Measurements from ENCODE around the gene KRTAP10-10. TPM values are rescaled to one million over a fixed set of nuclear protein-coding genes. Genes with fewer than 3 reads are reported as not detected.

KRTAP10-10 gene
- polyA plus RNA-seq, 1 donor from 2014 or later: not detected

DNA sequence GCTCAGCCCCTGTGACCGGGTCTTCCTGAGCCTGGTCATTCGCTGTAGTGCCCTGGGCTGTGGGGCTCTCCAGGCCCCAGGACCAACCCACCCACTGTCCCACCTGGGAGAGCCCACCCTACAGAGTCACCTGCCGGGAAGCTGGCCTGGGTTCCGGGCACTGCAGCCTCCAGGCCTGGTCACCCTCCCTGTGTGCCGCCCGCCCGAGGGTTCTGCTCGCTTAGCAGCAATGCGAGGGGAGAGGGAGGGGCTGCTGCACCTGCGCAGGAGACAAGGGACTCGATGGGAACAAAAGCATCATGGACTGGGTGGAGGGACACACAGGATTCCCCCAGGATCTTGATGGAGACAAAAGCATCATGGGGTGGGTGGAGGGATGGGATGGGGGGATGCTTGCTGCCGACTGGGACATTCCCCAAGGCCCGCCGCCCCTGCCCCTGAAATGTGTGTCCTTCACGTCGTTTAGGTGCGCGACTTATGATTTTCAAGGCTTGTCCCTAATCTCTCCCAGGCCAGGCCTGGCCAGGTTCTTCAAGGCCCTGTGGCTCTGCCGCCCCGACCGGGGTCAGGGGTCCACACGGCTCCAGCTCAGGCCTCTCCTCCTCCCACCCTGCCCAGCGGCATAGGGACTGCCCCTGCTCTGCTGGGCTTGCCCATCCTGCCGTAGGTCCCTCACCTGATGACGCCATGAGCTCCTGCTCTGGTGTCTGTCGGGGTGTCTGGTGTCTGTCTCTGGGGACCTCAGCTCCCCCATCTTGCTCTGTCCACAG, 23.6 kb upstream of the KRTAP10-10 start:
- peak overlapping the region in 1 of 4 donors; percentile 8 for H3K4me3 Mint-ChIP-seq
- peaks cover 3 to 6% (median 5%) of the 10 kb centered on the region in 3 donors for H3K4me1 Mint-ChIP-seq
- peaks cover 4 to 20% (median 17%) of the 10 kb centered on the region in 3 donors for H3K9me3 Mint-ChIP-seq
- H3K36me3 Mint-ChIP-seq: no peaks in the 10 kb centered on the region
- peaks cover 3% of the 10 kb centered on the region for H3K27me3 Mint-ChIP-seq
- H3K27ac Mint-ChIP-seq: no peak overlapping the region

DNA sequence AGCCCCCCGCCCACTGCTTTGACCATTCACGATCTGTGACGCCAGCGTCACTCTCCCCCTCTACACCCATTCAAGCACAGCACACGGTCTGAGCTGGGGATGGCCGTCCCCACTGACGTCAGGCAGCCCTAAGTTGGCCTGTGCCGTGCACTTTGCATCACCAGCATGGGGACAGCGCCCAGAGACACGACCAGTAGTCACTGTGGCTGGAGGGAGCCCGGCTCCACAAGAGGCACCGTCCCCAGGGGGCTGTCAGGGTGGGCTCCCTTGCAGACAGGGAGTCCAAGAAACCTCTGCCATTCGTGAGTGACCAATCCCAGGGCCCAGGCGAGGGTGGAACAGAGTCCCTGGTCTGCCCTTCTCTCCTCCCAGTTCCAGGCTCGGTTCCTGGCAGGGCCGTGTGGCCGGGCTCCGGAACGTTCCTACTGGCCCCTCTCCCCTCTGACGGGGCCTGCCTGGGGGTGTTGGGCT, 23.0 kb upstream of the KRTAP10-10 start:
- peak overlapping the region in 1 of 3 donors; percentile 59 for H3K27ac Mint-ChIP-seq
- H3K36me3 Mint-ChIP-seq: no peaks in the 10 kb centered on the region
- H3K4me1 Mint-ChIP-seq: peaks cover 9 to 12% (median 11%) of the 10 kb centered on the region in 3 donors
- H3K27me3 Mint-ChIP-seq: peaks cover 3% of the 10 kb centered on the region
- peaks cover 3 to 20% (median 15%) of the 10 kb centered on the region in 3 donors for H3K9me3 Mint-ChIP-seq
- H3K4me3 Mint-ChIP-seq: no peak overlapping the region

DNA sequence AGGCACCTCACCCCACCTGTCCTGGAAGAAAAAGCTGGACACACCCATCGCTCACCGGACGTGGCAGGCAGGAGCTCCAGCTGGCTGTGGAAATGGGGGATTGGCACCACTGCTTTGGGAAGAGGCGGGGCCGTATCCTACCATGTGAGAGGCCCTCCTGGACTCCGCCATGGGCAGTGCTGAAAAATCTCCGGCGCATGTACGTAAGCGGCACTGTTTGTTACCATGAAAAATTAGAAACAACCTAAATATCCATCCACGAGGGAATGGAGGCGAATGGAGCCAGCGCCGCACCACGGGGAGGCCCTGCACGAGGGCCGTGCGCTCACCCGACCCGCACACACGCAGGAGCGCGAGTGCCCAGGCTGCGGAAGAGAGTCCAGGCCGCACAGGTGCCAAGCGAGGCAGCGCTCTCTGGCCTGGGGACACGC, 22.2 kb upstream of the KRTAP10-10 start:
- Mint-ChIP-seq H3K27ac (peak overlapping the region in 1 of 3 donors; percentile 59), H3K4me1 (peaks cover 11 to 17% (median 15%) of the 10 kb centered on the region in 3 donors), H3K36me3 (no peaks in the 10 kb centered on the region), H3K9me3 (peaks cover 4 to 21% (median 13%) of the 10 kb centered on the region in 3 donors), H3K4me3 (no peak overlapping the region), H3K27me3 (peaks cover 3% of the 10 kb centered on the region)

DNA sequence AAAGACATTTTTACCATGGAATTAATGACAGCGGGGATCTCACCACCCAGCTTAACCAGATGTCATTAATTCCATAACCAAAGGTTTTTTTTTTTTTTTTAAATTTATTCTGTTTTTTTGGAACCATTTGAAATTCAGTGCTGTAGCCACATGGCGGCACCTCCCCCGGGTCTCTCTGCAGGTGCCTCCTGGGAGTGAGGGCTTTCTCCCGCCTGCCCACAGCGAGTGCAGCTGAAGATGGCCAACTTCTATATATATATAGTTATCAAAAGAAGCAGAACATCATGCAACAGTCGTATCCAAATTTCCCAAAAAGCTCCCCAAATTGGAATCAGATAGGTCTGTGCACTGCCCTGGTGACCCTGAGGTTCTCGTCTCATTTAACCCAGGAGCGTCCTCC, 21.7 kb upstream of the KRTAP10-10 start:
- H3K4me3 Mint-ChIP-seq: no peak overlapping the region
- H3K9me3 Mint-ChIP-seq: peaks cover 6 to 24% (median 16%) of the 10 kb centered on the region in 3 donors
- H3K4me1 Mint-ChIP-seq: peaks cover 11 to 17% (median 15%) of the 10 kb centered on the region in 3 donors
- no peak overlapping the region for H3K27ac Mint-ChIP-seq
- H3K36me3 Mint-ChIP-seq: no peaks in the 10 kb centered on the region
- H3K27me3 Mint-ChIP-seq: peaks cover 3% of the 10 kb centered on the region

DNA sequence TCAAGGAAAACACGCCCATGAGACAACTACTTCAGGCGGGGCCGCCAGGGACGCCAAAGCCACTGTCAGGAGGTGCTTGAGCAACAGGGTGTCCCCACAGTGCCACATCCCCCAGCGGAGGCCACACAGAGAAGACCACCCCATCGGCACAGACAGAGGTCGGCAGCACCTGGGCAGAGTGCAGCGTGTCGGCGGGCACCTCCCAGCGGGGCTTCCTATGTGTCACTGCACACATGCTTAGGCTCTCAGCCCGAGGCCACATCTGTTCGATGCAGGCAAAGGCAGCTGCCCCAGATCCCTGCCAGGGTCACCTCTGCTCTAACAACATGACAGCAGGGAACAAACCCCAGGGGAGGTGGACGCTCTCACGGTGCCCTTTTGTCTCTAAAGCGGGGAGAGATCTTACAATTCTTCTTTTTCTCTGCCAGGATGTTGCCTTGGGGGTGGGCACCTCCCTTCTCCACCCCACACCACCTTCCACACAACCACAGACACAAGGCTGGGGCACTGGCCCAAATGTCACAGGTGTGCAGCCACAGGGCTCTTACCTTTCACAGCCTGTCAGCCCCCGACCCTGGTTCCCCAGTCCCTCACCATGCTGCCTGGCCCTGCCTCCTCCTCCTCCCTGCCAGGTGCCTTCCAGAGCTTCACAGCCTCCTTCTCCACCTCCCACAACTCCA, 21.1 kb upstream of the KRTAP10-10 start:
- Mint-ChIP-seq H3K27ac (no peak overlapping the region), H3K36me3 (no peaks in the 10 kb centered on the region), H3K9me3 (peaks cover 9 to 24% (median 18%) of the 10 kb centered on the region in 3 donors), H3K4me1 (peaks cover 11 to 17% (median 17%) of the 10 kb centered on the region in 3 donors), H3K4me3 (no peak overlapping the region), H3K27me3 (peaks cover 3% of the 10 kb centered on the region)

DNA sequence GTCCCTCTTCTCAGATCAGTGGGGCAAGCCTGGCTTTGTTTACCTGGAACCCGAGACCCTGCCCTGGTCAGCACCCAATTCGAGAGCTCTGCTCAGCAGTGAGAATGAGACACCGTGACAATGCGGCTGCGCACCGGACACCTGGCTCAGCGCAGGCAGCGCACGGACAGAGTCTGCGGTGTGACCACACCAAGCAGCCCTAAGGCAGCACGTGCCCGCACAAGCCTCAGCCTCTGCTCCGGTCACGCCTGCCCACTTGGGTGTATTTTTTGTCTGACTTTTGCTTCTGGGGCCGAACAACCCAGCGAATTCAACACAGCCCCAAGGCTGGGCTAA, 20.6 kb upstream of the KRTAP10-10 start:
- Mint-ChIP-seq H3K27me3 (peaks cover 3% of the 10 kb centered on the region), H3K4me1 (peaks cover 11 to 17% (median 17%) of the 10 kb centered on the region in 3 donors), H3K4me3 (no peak overlapping the region), H3K9me3 (peaks cover 9 to 21% (median 12%) of the 10 kb centered on the region in 3 donors), H3K27ac (no peak overlapping the region), H3K36me3 (no peaks in the 10 kb centered on the region)

DNA sequence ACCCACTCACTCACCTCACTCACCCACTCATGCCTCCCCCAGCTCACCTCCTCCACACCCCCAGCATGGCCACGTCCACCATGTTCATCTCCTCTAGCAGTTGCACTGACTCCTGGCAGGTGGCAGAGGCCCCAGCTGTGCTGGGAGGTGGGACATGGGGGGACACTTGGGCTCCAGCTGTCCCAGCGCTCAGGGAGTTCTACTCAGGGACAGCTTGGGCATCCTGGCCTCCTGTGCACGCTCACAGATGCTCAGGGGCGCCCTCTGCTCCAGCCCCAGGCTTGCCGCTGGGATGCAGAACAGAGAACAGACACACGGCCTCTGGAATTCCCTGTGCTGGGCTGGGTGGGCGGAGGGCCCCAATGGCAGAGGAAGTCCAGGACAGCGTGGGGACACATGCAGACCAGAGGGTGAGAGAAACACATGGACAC, 20.1 kb upstream of the KRTAP10-10 start:
- peaks cover 11 to 17% (median 17%) of the 10 kb centered on the region in 3 donors for H3K4me1 Mint-ChIP-seq
- H3K27ac Mint-ChIP-seq: peak overlapping the region in 1 of 3 donors; percentile 53

DNA sequence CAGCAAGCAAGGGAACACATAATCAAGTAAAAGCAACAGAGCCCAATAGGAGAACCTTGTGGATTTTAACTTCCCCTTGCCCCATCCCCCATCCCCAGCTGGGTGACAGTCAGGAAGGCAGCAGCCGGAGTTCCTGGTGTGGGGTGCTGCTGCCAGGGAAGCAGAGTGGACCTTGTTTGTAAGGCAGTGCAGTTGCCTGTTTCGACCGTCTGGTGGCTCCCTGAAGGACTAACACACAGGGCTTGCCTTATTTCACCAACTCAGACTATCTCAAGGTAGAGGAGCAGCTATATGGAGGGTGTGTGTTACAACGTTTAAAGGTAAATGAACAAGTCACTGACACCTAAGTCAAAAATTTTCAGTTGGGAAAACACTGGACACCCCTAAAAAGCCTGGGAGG, 18.7 kb upstream of the KRTAP10-10 start:
- peak overlapping the region in 2 of 4 donors; percentile 56 to 60 for H3K4me3 Mint-ChIP-seq
- H3K9me3 Mint-ChIP-seq: peaks cover 15 to 29% (median 27%) of the 10 kb centered on the region in 3 donors
- H3K27ac Mint-ChIP-seq: peak overlapping the region; percentile 19 to 85 (median 69)
- H3K36me3 Mint-ChIP-seq: peaks cover 3% of the 10 kb centered on the region
- H3K4me1 Mint-ChIP-seq: peaks cover 11 to 17% (median 17%) of the 10 kb centered on the region in 3 donors
- peaks cover 2% of the 10 kb centered on the region for H3K27me3 Mint-ChIP-seq

More for the DNA sequence above, 20.1 kb upstream of the KRTAP10-10 start:
- peaks cover 3% of the 10 kb centered on the region for H3K27me3 Mint-ChIP-seq
- H3K4me3 Mint-ChIP-seq: peak overlapping the region in 1 of 4 donors; percentile 28
- H3K9me3 Mint-ChIP-seq: peaks cover 12 to 21% (median 16%) of the 10 kb centered on the region in 3 donors
- no peaks in the 10 kb centered on the region for H3K36me3 Mint-ChIP-seq

DNA sequence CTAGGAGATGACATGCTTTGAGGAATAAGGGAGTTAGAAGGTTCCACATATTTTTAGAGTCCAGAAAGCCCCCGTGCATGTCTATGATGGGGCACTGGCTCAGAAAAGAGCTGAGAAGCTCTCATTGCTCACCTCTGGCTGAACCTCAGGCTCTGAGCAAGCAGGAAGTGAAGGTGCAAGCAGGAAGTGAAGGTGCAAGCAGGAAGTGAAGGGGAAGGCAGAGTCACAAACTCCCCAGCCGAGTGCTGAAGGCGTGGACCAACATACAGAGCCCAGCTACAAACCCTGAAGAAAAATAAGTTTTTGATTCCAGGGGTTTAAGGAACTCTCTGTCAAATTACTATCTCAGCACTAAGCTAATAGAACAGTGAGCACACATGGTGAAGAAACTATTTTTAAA, 18.2 kb upstream of the KRTAP10-10 start:
- peaks cover 17 to 33% (median 29%) of the 10 kb centered on the region in 3 donors for H3K9me3 Mint-ChIP-seq
- H3K36me3 Mint-ChIP-seq: peaks cover 4% of the 10 kb centered on the region
- H3K27me3 Mint-ChIP-seq: peaks cover 2% of the 10 kb centered on the region
- H3K4me1 Mint-ChIP-seq: peaks cover 11 to 17% (median 17%) of the 10 kb centered on the region in 3 donors
- peak overlapping the region in 2 of 4 donors; percentile 56 to 60 for H3K4me3 Mint-ChIP-seq
- peak overlapping the region; percentile 19 to 87 (median 85) for H3K27ac Mint-ChIP-seq

DNA sequence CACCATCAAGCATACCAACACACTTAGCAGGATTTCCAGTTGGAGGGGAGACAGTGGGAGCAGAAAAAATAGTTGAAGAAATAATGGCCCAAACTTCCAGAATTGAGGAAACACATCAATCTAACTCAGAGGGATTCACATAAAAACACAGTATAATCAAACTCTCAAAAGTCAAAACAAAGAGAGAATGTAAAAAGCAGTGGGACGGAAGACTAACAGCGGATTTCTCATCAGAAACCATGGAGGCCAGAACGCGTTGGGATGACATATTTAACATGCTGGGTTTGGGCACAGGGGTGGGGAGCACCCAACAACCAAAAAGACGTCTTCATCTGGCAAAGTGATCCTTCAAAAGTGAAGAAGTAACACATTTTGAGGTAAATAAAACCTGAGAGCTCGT, 17.3 kb upstream of the KRTAP10-10 start:
- Mint-ChIP-seq H3K36me3 (peaks cover 4% of the 10 kb centered on the region), H3K4me3 (no peak overlapping the region), H3K27me3 (peaks cover 3% of the 10 kb centered on the region), H3K9me3 (peaks cover 23 to 42% (median 38%) of the 10 kb centered on the region in 3 donors), H3K4me1 (peaks cover 11 to 17% (median 17%) of the 10 kb centered on the region in 3 donors), H3K27ac (peak overlapping the region in 1 of 3 donors; percentile 85)

DNA sequence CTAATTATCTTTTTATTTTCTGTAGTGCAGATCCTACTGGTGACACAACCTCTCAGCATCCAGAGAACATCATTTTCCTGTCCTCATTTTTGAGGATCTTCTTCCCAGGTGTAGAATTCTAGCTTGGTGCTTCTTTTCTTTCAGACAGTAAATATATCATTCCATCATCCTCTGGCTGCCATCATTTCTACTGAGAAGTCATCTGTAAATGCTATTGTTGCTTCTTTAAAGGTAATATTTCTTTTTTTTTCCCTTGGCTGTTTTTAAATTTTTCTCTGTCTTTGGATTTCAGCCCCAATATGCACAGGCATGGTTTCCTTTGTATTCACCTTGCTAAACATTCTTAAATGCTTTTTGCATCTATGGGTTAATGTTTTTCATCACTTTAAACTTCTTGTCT, 13.6 kb upstream of the KRTAP10-10 start:
- Mint-ChIP-seq H3K4me1 (peaks cover 8 to 12% (median 11%) of the 10 kb centered on the region in 3 donors), H3K27ac (no peak overlapping the region), H3K27me3 (peaks cover 12% of the 10 kb centered on the region), H3K36me3 (peaks cover 4% of the 10 kb centered on the region), H3K9me3 (peaks cover 23 to 45% (median 43%) of the 10 kb centered on the region in 3 donors), H3K4me3 (peak overlapping the region in 1 of 4 donors; percentile 30)

DNA sequence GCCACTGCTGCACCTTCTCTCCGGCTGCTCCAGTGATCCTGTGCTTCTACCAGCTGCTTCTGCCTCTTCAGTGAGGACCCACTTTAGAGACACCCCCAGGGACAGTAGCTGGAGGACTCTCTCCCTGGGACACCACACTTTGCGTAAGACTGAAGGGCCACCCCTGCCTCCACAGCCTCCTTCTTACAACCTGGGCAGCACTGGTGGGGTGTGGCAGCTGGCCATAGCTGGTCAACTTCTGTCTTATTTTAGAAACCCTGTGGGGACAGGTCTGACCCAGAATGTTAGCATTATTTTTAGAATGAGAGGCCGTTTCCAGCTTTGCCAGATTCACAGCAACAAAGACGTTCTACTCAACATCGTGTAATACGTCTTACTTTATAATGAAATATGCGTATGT, 11.4 kb upstream of the KRTAP10-10 start:
- no peak overlapping the region for H3K27ac Mint-ChIP-seq
- peaks cover 0 to 4% (median 2%) of the 10 kb centered on the region in 3 donors for H3K4me1 Mint-ChIP-seq
- H3K9me3 Mint-ChIP-seq: peaks cover 14 to 41% (median 27%) of the 10 kb centered on the region in 3 donors
- H3K4me3 Mint-ChIP-seq: no peak overlapping the region
- H3K36me3 Mint-ChIP-seq: peaks cover 4% of the 10 kb centered on the region
- peaks cover 12% of the 10 kb centered on the region for H3K27me3 Mint-ChIP-seq

DNA sequence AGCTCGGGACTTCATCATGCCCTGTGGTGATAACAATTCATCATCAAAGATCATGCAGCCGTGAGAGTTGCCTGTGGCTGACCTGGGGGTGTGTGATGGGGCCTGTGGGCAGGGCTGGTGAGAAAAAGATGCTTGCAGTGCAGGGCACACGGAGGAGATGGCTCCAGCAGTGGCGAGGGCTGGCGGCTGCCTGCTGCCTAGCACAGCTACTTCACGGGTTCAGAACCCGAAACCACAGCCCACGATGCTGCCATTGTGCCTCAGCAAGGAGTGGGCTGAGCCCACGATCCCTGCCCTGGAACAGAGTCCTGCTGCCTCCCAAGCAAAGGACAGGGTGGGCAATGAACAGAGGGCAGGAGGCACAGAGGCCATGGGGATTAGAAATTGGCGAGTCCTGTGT, 10.9 kb upstream of the KRTAP10-10 start:
- peaks cover 0 to 4% (median 2%) of the 10 kb centered on the region in 3 donors for H3K4me1 Mint-ChIP-seq
- H3K9me3 Mint-ChIP-seq: peaks cover 13 to 46% (median 29%) of the 10 kb centered on the region in 3 donors
- H3K27ac Mint-ChIP-seq: no peak overlapping the region
- no peak overlapping the region for H3K4me3 Mint-ChIP-seq
- H3K27me3 Mint-ChIP-seq: peaks cover 12% of the 10 kb centered on the region
- peaks cover 8% of the 10 kb centered on the region for H3K36me3 Mint-ChIP-seq

DNA sequence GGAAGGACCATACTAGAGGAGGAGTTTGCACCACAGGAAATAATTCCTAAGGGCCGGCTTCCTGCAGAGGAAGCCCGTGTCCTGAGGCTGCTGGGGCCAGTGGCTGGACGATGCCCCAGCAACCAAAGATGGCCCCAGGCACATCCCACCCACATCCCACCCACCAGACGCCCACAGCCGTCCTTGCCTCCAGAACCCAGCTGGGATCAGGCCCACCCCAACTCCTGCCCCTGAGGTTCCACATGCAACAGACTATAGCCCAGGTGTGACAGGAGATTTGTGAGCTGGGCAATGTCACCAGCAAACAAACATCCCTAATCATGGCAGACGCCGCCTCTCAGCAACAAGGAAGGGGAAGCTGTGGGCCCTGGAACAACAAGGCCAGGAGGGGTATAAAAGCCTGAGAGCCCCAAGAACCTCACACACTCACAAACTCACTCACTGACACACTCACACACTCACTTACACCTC, 10.4 kb upstream of the KRTAP10-10 start, which contains the start of gene KRTAP10-9:
TSS of gene KRTAP10-9 (plus strand) at position 421 of the 471 bp plus-strand sequence. CDS start 79 bp downstream, outside the sequence.
- peaks cover 0 to 4% (median 2%) of the 10 kb centered on the region in 3 donors for H3K4me1 Mint-ChIP-seq
- peaks cover 12% of the 10 kb centered on the region for H3K27me3 Mint-ChIP-seq
- no peak within 1 kb of the TSS for H3K27ac Mint-ChIP-seq
- H3K9me3 Mint-ChIP-seq: peaks cover 14 to 49% (median 32%) of the 10 kb centered on the region in 3 donors
- H3K36me3 Mint-ChIP-seq: peaks cover 8% of the 10 kb centered on the region
- no peak within 1 kb of the TSS for H3K4me3 Mint-ChIP-seq

Data from IgD-negative memory B cell (primary cell).